ENCODE data around the gene DCAF15. TPM values are rescaled to one million over a fixed set of nuclear protein-coding genes. Genes with fewer than 3 reads are reported as not detected.

Gene DCAF15
- polyA plus RNA-seq, 1 of the 3 experiments (the other 2 are of a cell fraction), result 55.6 TPM

DNA sequence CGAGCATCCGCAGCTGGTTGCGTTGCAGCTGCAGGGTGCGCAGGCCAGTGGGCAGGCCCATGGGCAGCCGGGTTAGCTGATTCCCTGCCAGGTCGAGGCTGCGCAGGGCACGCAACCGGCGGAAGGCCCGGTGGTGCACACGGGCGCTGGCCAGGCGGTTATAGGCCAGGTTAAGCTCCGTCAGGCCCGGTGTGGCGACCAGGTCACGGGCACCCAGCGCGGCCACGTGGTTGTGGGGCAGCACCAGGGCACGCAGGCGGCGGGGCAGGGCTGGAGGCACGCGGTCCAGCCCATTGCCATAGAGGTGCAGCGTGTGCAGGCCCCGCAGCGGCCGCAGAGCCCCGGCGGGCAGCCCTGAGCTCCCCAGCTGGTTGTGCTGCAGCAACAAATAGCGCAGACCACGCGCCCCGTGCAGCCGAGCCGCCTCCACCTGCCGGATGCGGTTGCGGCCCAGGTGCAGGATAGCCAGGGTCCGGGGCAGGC is 19.4 kb upstream of the DCAF15 start (continued):
- TF ChIP-seq, protein P1, sequence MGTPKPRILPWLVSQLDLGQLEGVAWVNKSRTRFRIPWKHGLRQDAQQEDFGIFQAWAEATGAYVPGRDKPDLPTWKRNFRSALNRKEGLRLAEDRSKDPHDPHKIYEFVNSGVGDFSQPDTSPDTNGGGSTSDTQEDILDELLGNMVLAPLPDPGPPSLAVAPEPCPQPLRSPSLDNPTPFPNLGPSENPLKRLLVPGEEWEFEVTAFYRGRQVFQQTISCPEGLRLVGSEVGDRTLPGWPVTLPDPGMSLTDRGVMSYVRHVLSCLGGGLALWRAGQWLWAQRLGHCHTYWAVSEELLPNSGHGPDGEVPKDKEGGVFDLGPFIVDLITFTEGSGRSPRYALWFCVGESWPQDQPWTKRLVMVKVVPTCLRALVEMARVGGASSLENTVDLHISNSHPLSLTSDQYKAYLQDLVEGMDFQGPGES (IDR thresholded peaks at IDR 0.05; ENCODE audit: low read depth, low read length), result no peak
- TF ChIP-seq FOXM1 (IDR thresholded peaks at IDR 0.05; ENCODE audit: low read depth) (no peak), ELF1 (IDR thresholded peaks at IDR 0.05) (no peak), NRF1 (IDR thresholded peaks at IDR 0.05; ENCODE audit: low read depth, low read length) (no peak)

DNA sequence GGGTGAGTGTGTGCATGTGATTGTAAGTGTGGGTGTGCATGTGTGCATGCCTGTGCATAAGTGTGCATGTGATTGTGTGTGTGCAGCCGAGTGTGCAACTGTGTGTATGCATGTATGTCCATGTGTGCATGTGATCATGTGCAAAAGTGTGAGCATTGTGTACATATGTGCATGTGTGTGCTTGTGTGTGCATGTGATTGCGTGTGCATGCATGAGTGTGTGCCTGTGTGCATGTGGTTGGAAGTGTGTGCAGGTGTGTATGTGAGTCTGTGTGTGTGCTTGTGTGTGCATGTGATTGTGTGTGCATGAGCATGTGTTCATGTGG is 17.6 kb upstream of the DCAF15 start:
- H3K9me3 ChIP-seq, result no peaks in the 10 kb centered on the region
- no peaks in the 10 kb centered on the region for H3K79me2 ChIP-seq (ENCODE audit: insufficient read depth)
- H4K20me1 ChIP-seq (ENCODE audit: insufficient read depth), result no peaks in the 10 kb centered on the region
- POLR2A ChIA-PET, result no interaction called here
- no peak overlapping the region for H3K9ac ChIP-seq
- DNase-seq, result no peak
- WGBS (ENCODE audit: low lambda C conversion rate), result 92% methylated on average over 2 of the region's 2 CpGs
- no peaks in the 10 kb centered on the region for H3K27me3 ChIP-seq (ENCODE audit: insufficient read depth)
- peaks cover 0 to 29% of the 10 kb centered on the region in 2 experiments; a peak in 1 of 4 replicates for H3K4me1 ChIP-seq (ENCODE audit: control insufficient read depth in 1 of 2, insufficient read depth in 2 of 2, low read depth in 1 of 2, low read length in 1 of 2)
- no peaks in the 10 kb centered on the region for H3F3A ChIP-seq (replicated peaks; ENCODE audit: insufficient read depth)
- no peak overlapping the region for H3K4me2 ChIP-seq
- TF ChIP-seq MXI1 (IDR thresholded peaks at IDR 0.05; ENCODE audit: low read depth, low read length) (no peak), JUND (IDR thresholded peaks at IDR 0.05) (no peak), RAD21 (IDR thresholded peaks at IDR 0.05; ENCODE audit: low read length) (no peak), RXRA (IDR thresholded peaks at IDR 0.05; ENCODE audit: borderline replicate concordance, low read depth) (no peak), GABPA (IDR thresholded peaks at IDR 0.05; ENCODE audit: low read depth) (no peak), POLR2AphosphoS5 (IDR thresholded peaks at IDR 0.05; ENCODE audit: low read depth, low read length) (no peak)
- no peak overlapping the region for H3K4me3 ChIP-seq (ENCODE audit: low read depth in 2 of 2, low read length in 1 of 2)
- H3K9me2 ChIP-seq, result no peaks in the 10 kb centered on the region
- no peak overlapping the region for H2AFZ ChIP-seq (ENCODE audit: low read depth)
- H3K36me3 ChIP-seq (replicated peaks in 1 of 2; ENCODE audit: control insufficient read depth in 1 of 2, insufficient read depth in 2 of 2, low read length in 1 of 2), result peaks cover 0 to 2% of the 10 kb centered on the region in 2 experiments
- no peak overlapping the region for H3K27ac ChIP-seq (ENCODE audit: low read depth in 2 of 2, low read length in 1 of 2)
- CTCF ChIA-PET, result interaction anchor here (1.4 kb wide), 1 partner anchor 17 kb away, joined by 3 read pairs; no protein-coding TSS in a partner anchor

- no peaks in the 10 kb centered on the region for H3K79me2 ChIP-seq (ENCODE audit: insufficient read depth)
- ChIA-PET POLR2A (interaction anchor here (1.1 kb wide), 1 partner anchor 16 kb away, joined by 5 read pairs; the partner anchor contains the start of gene DCAF15), CTCF (interaction anchor here (0.9 to 1.3 kb wide), 3 partner anchors 24 to 108 kb away, joined by 3 to 7 read pairs (median 3); no protein-coding TSS in a partner anchor)
- no peaks in the 10 kb centered on the region for H3K9me3 ChIP-seq
- H3K4me1 ChIP-seq (ENCODE audit: control insufficient read depth in 1 of 2, insufficient read depth in 2 of 2, low read depth in 1 of 2, low read length in 1 of 2), result peaks cover 0 to 26% of the 10 kb centered on the region in 2 experiments; a peak in 1 of 4 replicates
- TF ChIP-seq EZH2phosphoT487 (IDR thresholded peaks at IDR 0.05; ENCODE audit: borderline replicate concordance, low read depth), result no peak
- TF ChIP-seq CHD2 (IDR thresholded peaks at IDR 0.05; ENCODE audit: low read length, partially characterized antibody), result peak; percentile 36
- TF ChIP-seq, protein P2, sequence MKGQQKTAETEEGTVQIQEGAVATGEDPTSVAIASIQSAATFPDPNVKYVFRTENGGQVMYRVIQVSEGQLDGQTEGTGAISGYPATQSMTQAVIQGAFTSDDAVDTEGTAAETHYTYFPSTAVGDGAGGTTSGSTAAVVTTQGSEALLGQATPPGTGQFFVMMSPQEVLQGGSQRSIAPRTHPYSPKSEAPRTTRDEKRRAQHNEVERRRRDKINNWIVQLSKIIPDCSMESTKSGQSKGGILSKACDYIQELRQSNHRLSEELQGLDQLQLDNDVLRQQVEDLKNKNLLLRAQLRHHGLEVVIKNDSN (IDR thresholded peaks at IDR 0.05; ENCODE audit: borderline replicate concordance, low read depth), result no peak
- no peaks in the 10 kb centered on the region for H3K9me2 ChIP-seq
- H3F3A ChIP-seq (replicated peaks; ENCODE audit: insufficient read depth), result no peaks in the 10 kb centered on the region
- no peak overlapping the region for H3K4me3 ChIP-seq (ENCODE audit: low read depth in 2 of 2, low read length in 1 of 2)
- no peaks in the 10 kb centered on the region for H4K20me1 ChIP-seq (ENCODE audit: insufficient read depth)
- DNase-seq, result peak; percentile 73
- H3K9ac ChIP-seq, result no peak overlapping the region
- no peak overlapping the region for H2AFZ ChIP-seq (ENCODE audit: low read depth)
- H3K4me2 ChIP-seq, result no peak overlapping the region
- H3K36me3 ChIP-seq (replicated peaks in 1 of 2; ENCODE audit: control insufficient read depth in 1 of 2, insufficient read depth in 2 of 2, low read length in 1 of 2), result peaks cover 0 to 2% of the 10 kb centered on the region in 2 experiments
- peak overlapping the region in 1 of 2 experiments; percentile 43; a peak in 1 of 4 replicates for H3K27ac ChIP-seq (ENCODE audit: low read depth in 2 of 2, low read length in 1 of 2)
- 89% methylated on average over 11 of the region's 22 CpGs for WGBS (ENCODE audit: low lambda C conversion rate)
- H3K27me3 ChIP-seq (ENCODE audit: insufficient read depth), result no peaks in the 10 kb centered on the region
Observed at GRCh38 chr19:13935765-13936510, 16.4 kb upstream of the DCAF15 start.

Data from SK-N-SH (cell line).